ENCODE data around the gene GRHPR. TPM values are rescaled to one million over a fixed set of nuclear protein-coding genes. Genes with fewer than 3 reads are reported as not detected.

The GRHPR gene
- total and polyA plus RNA-seq, 10 of the 15 experiments (the other 5 are each of a cell fraction or from before 2014, with no cell fraction given) = 52.4 to 194 (median 126) TPM

GRCh38 chr9:37382161-37382981 is 40.1 kb upstream of the GRHPR start:
- Histone ChIP-seq H4K20me1 (ENCODE audit: control insufficient read depth, insufficient read depth) (no peaks in the 10 kb centered on the region), H3K79me2 (ENCODE audit: control insufficient read depth, insufficient read depth, low read length) (peaks cover 3% of the 10 kb centered on the region), H3K36me3 (ENCODE audit: control insufficient read depth in 2 of 2, insufficient read depth in 2 of 2, low read length in 1 of 2) (no peaks in the 10 kb centered on the region), H2AFZ (ENCODE audit: control insufficient read depth, low read depth, low read length) (0 out of 2 replicates have a peak overlapping the region, but pooled peaks have one; percentile 60), H3K27me3 (replicated peaks in 1 of 2; ENCODE audit: control insufficient read depth in 2 of 2, insufficient read depth in 2 of 2, low read length in 1 of 2) (no peaks in the 10 kb centered on the region), H3K4me1 (ENCODE audit: control insufficient read depth, insufficient read depth, low read length) (peaks cover 65% of the 10 kb centered on the region), H3K4me3 (no peak overlapping the region), H3K27ac (ENCODE audit: control insufficient read depth, insufficient read depth) (peak overlapping the region; percentile 92), H3K9me3 (replicated peaks; ENCODE audit: control insufficient read depth, insufficient read depth, low read length) (peaks cover 2% of the 10 kb centered on the region; the same call in 2 of the 3 replicates), H3K4me2 (ENCODE audit: control insufficient read depth, insufficient read depth) (peak overlapping the region; percentile 58), H3K9ac (ENCODE audit: control insufficient read depth, insufficient read depth, low read length) (peak overlapping the region; percentile 64)
- ChIA-PET CTCF (interaction anchor here (0.9 to 4.0 kb wide), 12 partner anchors 9 to 389 kb away, joined by 3 to 23 read pairs (median 6); no protein-coding TSS in a partner anchor), RAD21 (ENCODE audit: unreplicated experiment) (interaction anchor here (0.8 to 3.4 kb wide), 16 partner anchors 9 to 302 kb away, joined by 3 to 24 read pairs (median 4); no protein-coding TSS in a partner anchor), POLR2A (interaction anchor here (0.6 to 3.3 kb wide), 12 partner anchors 8 to 381 kb away, joined by 3 to 46 read pairs (median 6); no protein-coding TSS in a partner anchor), SMC1A (ENCODE audit: uncharacterized antibody, unreplicated experiment) (interaction anchor here (0.6 to 3.6 kb wide), 23 partner anchors 10 to 90 kb away, joined by 3 to 40 read pairs (median 4); no protein-coding TSS in a partner anchor)
- in situ Hi-C loops (cut with MboI) = no loop called here
- WGBS (ENCODE audit: insufficient coverage, insufficient replicate concordance, low lambda C conversion rate, missing lambda C conversion rate) = 42% methylated on average over 14 of the region's 14 CpGs
- FAIRE-seq (peak; percentile 65), DNase-seq (ENCODE audit: low read depth, low spot score) (peak; percentile 70), ATAC-seq (peak; percentile 57)
- BruUV-seq (replicated peaks) = TSS peak; percentile 74
- intact Hi-C loops (cut with micrococcal nuclease; ENCODE audit: unreplicated experiment) = loop anchor here (1.0 kb wide), 1 partner anchor 11 kb away; no protein-coding TSS in a partner anchor
- TF ChIP-seq SUPT20H (IDR thresholded peaks at IDR 0.05; ENCODE audit: borderline replicate concordance, control insufficient read depth, low read depth, low read length) (no peak), CBX5 (IDR thresholded peaks at IDR 0.05; ENCODE audit: low read depth) (no peak), NR2F1 (conservative IDR thresholded peaks at IDR 0.05) (no peak), MEF2B (IDR thresholded peaks at IDR 0.05; ENCODE audit: partially characterized antibody, poor library complexity, severe bottlenecking) (peak; percentile 84), PBX3 (IDR thresholded peaks at IDR 0.05; ENCODE audit: insufficient replicate concordance, low read depth, low read length) (no peak), SMARCA5 (IDR thresholded peaks at IDR 0.05) (no peak), EP300 (IDR thresholded peaks at IDR 0.05; ENCODE audit: borderline replicate concordance in 1 of 2, control insufficient read depth in 1 of 2, low read depth in 2 of 2, low read length in 2 of 2) (peak; percentile 75 to 80), IRF3 (IDR thresholded peaks at IDR 0.05) (no peak), SMC3 (IDR thresholded peaks at IDR 0.05; ENCODE audit: borderline replicate concordance, low read length) (no peak), NFXL1 (IDR thresholded peaks at IDR 0.05; ENCODE audit: borderline replicate concordance) (no peak), BHLHE40 (IDR thresholded peaks at IDR 0.05; ENCODE audit: borderline replicate concordance in 1 of 2, low read depth in 2 of 2, low read length in 1 of 2) (peak; percentile 17 to 26; a peak in 1 of 4 replicates), ZNF24 (IDR thresholded peaks at IDR 0.05) (no peak), JUNB (IDR thresholded peaks at IDR 0.05) (no peak), IKZF1 (conservative IDR thresholded peaks at IDR 0.05) (peak; percentile 86), EGR1 (IDR thresholded peaks at IDR 0.05; ENCODE audit: borderline replicate concordance in 1 of 2, low read depth in 2 of 2, low read length in 2 of 2) (peak in 1 of 2 experiments; percentile 8; a peak in 1 of 3 replicates)
- TF ChIP-seq, protein P1, sequence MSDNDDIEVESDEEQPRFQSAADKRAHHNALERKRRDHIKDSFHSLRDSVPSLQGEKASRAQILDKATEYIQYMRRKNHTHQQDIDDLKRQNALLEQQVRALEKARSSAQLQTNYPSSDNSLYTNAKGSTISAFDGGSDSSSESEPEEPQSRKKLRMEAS (IDR thresholded peaks at IDR 0.05; ENCODE audit: low read depth, low read length) = no peak
- TF ChIP-seq, protein P2, sequence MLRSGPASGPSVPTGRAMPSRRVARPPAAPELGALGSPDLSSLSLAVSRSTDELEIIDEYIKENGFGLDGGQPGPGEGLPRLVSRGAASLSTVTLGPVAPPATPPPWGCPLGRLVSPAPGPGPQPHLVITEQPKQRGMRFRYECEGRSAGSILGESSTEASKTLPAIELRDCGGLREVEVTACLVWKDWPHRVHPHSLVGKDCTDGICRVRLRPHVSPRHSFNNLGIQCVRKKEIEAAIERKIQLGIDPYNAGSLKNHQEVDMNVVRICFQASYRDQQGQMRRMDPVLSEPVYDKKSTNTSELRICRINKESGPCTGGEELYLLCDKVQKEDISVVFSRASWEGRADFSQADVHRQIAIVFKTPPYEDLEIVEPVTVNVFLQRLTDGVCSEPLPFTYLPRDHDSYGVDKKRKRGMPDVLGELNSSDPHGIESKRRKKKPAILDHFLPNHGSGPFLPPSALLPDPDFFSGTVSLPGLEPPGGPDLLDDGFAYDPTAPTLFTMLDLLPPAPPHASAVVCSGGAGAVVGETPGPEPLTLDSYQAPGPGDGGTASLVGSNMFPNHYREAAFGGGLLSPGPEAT (IDR thresholded peaks at IDR 0.05; ENCODE audit: low read depth) = peak; percentile 81

Measured in GM12878 (cell line).